Lower leg skin (tissue), 3 donors: ENCODE results near the gene BICRAL.

ENCODE experiments used
- POLR2A ChIP-seq, 2 donors: fragments of 450-650 bp; IDR thresholded peaks; one replicate each; pipeline ENCODE4 v1.6.1; 2016 to 2017; ENCODE audit warnings: antibody characterized with exemption in 2 of 2, mild to moderate bottlenecking in 1 of 2, moderate library complexity in 1 of 2
- TF ChIP-seq, protein P1 (sequence below), 3 donors: fragments of 450-650 bp; IDR thresholded peaks; one replicate each; pipeline ENCODE4 v1.5.1; 2016; ENCODE audit warnings: antibody characterized with exemption in 3 of 3, mild to moderate bottlenecking in 3 of 3, moderate library complexity in 2 of 3

DNA sequence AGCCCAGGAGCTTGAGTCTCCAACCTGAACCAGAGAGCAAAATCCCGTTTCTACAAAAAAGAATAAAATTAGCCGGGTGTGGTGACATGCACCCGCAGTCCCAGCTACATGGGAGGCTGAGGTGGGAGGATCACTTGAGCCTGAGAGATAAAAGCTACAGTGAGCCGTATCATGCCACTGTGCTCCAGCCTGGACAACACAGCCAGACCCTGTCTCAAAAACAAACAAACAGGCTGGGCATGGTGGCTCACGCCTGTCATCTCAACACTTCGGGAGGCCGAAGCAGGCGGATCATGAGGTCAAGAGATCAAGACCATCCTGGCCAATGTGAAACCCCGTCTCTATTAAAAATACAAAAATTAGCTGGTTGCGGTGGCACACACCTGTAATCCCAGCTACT is 122.6 kb downstream of the BICRAL start:
- TF ChIP-seq POLR2A (IDR thresholded peaks at IDR 0.05), result no peak
- TF ChIP-seq, protein P1, sequence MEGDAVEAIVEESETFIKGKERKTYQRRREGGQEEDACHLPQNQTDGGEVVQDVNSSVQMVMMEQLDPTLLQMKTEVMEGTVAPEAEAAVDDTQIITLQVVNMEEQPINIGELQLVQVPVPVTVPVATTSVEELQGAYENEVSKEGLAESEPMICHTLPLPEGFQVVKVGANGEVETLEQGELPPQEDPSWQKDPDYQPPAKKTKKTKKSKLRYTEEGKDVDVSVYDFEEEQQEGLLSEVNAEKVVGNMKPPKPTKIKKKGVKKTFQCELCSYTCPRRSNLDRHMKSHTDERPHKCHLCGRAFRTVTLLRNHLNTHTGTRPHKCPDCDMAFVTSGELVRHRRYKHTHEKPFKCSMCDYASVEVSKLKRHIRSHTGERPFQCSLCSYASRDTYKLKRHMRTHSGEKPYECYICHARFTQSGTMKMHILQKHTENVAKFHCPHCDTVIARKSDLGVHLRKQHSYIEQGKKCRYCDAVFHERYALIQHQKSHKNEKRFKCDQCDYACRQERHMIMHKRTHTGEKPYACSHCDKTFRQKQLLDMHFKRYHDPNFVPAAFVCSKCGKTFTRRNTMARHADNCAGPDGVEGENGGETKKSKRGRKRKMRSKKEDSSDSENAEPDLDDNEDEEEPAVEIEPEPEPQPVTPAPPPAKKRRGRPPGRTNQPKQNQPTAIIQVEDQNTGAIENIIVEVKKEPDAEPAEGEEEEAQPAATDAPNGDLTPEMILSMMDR (IDR thresholded peaks at IDR 0.05), result no peak
